OCI-LY7 (cell line): Measurements from ENCODE around the gene HRH3. TPM values are rescaled to one million over a fixed set of nuclear protein-coding genes. Genes with fewer than 3 reads are reported as not detected.

Source experiments
- BruUV-seq: library from RNA; stranded (reverse); fragments of 400-500 nt; replicated peaks from 2 replicates; lab custom pipeline; 2021; lab: Mats Ljungman, UMichigan
- CTCF ChIA-PET: fragments of 300-600 bp; sonication (Branson Sonifier 250); formaldehyde crosslinking; loops from one replicate; lab custom pipeline; 2022; ENCODE audit warnings: antibody characterized with exemption; ENCODE audit not compliant: unreplicated experiment; lab: Charles Lee
- POLR2A ChIA-PET: fragments of 300-600 bp; sonication (Branson Sonifier 250); formaldehyde crosslinking; loops from one replicate; lab custom pipeline; 2022; ENCODE audit warnings: antibody characterized with exemption; lab: Charles Lee
- DNase-seq: peaks from one replicate; pipeline ENCODE4 v3.0.0-alpha.2; 2015; ENCODE audit warnings: low spot score
- H2AFZ ChIP-seq: fragments of 200-600 bp; sonication (generic), shearing (Covaris generic); 2 replicates; pipeline ENCODE4 v1.6.1; 2014; ENCODE audit warnings: mild to moderate bottlenecking, antibody characterized with exemption, low read length, moderate library complexity
- H3K27ac ChIP-seq: fragments of 200-600 bp; sonication (generic); 2 replicates; pipeline ENCODE4 v1.5.1; 2014; ENCODE audit warnings: mixed run types, low read depth, mild to moderate bottlenecking, moderate library complexity, low read length, inconsistent platforms; ENCODE audit not compliant: poor library complexity, severe bottlenecking
- H3K36me3 ChIP-seq: fragments of 200-600 bp; sonication (generic); 2 replicates; pipeline ENCODE4 v1.6.1; 2014; ENCODE audit warnings: mild to moderate bottlenecking, antibody characterized with exemption, low read length, moderate library complexity, mixed read lengths; ENCODE audit not compliant: insufficient read depth
- H3K4me1 ChIP-seq: fragments of 200-600 bp; sonication (generic); 2 replicates; pipeline ENCODE4 v1.5.1; 2014; ENCODE audit warnings: mild to moderate bottlenecking, low read length; ENCODE audit not compliant: insufficient read depth, poor library complexity, severe bottlenecking
- H3K4me2 ChIP-seq: fragments of 200-600 bp; sonication (generic); 2 replicates; pipeline ENCODE4 v1.6.1; 2014; ENCODE audit warnings: mild to moderate bottlenecking, low read length
- H3K4me3 ChIP-seq: fragments of 200-600 bp; sonication (generic); 2 replicates; pipeline ENCODE4 v1.5.1; 2014; ENCODE audit warnings: mild to moderate bottlenecking, low read depth, low read length; ENCODE audit not compliant: poor library complexity, severe bottlenecking
- H3K79me2 ChIP-seq: fragments of 200-600 bp; sonication (generic); 2 replicates; pipeline ENCODE4 v1.6.1; 2016; ENCODE audit warnings: low read depth, mild to moderate bottlenecking, low read length, moderate library complexity, mixed read lengths; ENCODE audit not compliant: insufficient read depth
- H3K9me2 ChIP-seq: fragments of 200-600 bp; sonication (generic); 2 replicates; pipeline ENCODE4 v1.6.1; 2016; ENCODE audit warnings: mild to moderate bottlenecking, low read length, mixed read lengths; ENCODE audit not compliant: insufficient read depth
- H3K9me3 ChIP-seq: fragments of 200-600 bp; sonication (generic); 2 replicates; pipeline ENCODE4 v1.6.1; 2014; ENCODE audit warnings: mild to moderate bottlenecking, mixed run types, low read length, mixed read lengths
- H4K20me1 ChIP-seq: fragments of 200-600 bp; sonication (generic); 2 replicates; pipeline ENCODE4 v1.6.1; 2014; ENCODE audit warnings: mild to moderate bottlenecking, antibody characterized with exemption, low read length, moderate library complexity, mixed read lengths; ENCODE audit not compliant: insufficient read depth
- EZH2phosphoT487 ChIP-seq: fragments of 200-600 bp; sonication (generic); IDR thresholded peaks from 2 replicates; pipeline ENCODE4 v1.6.1; 2018; ENCODE audit warnings: low read depth, borderline replicate concordance, mild to moderate bottlenecking, mixed run types, antibody characterized with exemption, low read length, moderate library complexity, mixed read lengths
- intact Hi-C: fragments of 100-400 bp; cut with micrococcal nuclease; formaldehyde crosslinking; loops from one replicate; pipeline ENCODE4 v1.10.0; 2022; ENCODE audit not compliant: unreplicated experiment
- total RNA-seq, 2 experiments: library from RNA; depleted of rRNA in 1 of 2; stranded (reverse); fragments of >200 nt in 1 of 2; shearing (Covaris generic) in 1 of 2; gene quantifications; 2 replicates each; pipeline ENCODE4 v1.2.3, GENCODE V29; 2014 to 2022
- TF ChIP-seq, protein P1 (sequence below): fragments of 200-600 bp; sonication (generic); conservative IDR thresholded peaks from 2 replicates; pipeline ENCODE4 v1.5.1; 2014; ENCODE audit warnings: mild to moderate bottlenecking, antibody characterized with exemption, low read length, moderate library complexity, mixed read lengths

The HRH3 gene
- total RNA-seq, 2 experiments from 2014 or later, result not detected

DNA sequence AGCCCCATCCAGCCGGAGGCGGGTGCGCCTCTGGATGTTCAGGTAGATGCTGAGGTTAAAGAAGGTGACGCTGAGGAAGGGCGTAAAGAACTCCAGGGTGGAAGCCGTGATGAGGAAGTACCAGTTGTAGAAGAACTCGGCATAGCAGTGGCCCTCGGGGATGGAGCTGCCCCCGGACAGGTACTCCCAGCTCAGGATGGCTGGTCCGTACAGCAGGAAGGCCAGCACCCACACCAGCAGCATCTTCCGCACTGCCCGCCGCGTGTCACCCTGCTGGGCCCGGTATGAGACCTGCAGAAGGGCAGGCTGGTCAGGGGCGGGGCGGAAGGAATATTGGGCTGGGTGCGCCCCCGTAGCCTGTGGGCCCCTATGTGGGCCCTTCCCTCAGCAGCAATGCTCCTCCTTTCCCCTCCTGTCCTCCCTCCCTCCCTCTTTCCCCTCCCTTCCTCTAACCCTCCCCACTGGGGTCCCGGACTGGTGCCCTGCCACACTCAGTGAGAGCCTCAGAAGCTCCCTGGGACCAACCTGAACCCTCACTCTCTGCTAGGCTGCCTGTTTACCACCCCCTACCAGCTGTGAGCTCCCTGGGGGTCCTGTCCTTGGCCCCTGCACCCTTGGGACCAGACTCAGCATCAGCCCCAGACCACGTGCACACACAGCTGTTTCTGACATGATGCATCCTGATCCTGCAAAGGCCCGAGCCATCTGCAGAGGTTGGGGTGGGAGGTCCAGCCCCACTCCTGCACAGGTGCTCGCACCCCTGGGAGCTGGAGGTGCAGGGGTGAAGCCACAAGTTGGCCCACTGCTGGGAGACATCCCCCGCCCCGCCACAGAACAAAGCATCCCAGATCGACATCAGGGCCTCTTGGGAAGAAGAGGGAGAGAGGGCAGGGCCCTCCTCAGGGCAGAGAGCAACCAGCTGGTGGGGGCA, 3.2 kb downstream of the HRH3 start:
- H3K36me3 ChIP-seq, result no peaks in the 10 kb centered on the region
- H3K4me1 ChIP-seq, result peaks cover 24% of the 10 kb centered on the region
- H3K27ac ChIP-seq, result no peak overlapping the region
- no peaks in the 10 kb centered on the region for H3K79me2 ChIP-seq
- BruUV-seq, result no TSS peak
- peak overlapping the region; percentile 19; the same call in 1 of the 2 replicates for H3K4me2 ChIP-seq
- H4K20me1 ChIP-seq, result no peaks in the 10 kb centered on the region
- intact Hi-C loops, result no loop called here
- no peak overlapping the region for H3K4me3 ChIP-seq
- no peaks in the 10 kb centered on the region for H3K9me3 ChIP-seq
- peak; percentile 67 for DNase-seq
- no peak for TF ChIP-seq EZH2phosphoT487
- TF ChIP-seq, protein P1, sequence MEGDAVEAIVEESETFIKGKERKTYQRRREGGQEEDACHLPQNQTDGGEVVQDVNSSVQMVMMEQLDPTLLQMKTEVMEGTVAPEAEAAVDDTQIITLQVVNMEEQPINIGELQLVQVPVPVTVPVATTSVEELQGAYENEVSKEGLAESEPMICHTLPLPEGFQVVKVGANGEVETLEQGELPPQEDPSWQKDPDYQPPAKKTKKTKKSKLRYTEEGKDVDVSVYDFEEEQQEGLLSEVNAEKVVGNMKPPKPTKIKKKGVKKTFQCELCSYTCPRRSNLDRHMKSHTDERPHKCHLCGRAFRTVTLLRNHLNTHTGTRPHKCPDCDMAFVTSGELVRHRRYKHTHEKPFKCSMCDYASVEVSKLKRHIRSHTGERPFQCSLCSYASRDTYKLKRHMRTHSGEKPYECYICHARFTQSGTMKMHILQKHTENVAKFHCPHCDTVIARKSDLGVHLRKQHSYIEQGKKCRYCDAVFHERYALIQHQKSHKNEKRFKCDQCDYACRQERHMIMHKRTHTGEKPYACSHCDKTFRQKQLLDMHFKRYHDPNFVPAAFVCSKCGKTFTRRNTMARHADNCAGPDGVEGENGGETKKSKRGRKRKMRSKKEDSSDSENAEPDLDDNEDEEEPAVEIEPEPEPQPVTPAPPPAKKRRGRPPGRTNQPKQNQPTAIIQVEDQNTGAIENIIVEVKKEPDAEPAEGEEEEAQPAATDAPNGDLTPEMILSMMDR, result no peak
- ChIA-PET CTCF (no interaction called here), POLR2A (no interaction called here)
- H3K9me2 ChIP-seq, result no peaks in the 10 kb centered on the region
- H2AFZ ChIP-seq, result no peak overlapping the region

DNA sequence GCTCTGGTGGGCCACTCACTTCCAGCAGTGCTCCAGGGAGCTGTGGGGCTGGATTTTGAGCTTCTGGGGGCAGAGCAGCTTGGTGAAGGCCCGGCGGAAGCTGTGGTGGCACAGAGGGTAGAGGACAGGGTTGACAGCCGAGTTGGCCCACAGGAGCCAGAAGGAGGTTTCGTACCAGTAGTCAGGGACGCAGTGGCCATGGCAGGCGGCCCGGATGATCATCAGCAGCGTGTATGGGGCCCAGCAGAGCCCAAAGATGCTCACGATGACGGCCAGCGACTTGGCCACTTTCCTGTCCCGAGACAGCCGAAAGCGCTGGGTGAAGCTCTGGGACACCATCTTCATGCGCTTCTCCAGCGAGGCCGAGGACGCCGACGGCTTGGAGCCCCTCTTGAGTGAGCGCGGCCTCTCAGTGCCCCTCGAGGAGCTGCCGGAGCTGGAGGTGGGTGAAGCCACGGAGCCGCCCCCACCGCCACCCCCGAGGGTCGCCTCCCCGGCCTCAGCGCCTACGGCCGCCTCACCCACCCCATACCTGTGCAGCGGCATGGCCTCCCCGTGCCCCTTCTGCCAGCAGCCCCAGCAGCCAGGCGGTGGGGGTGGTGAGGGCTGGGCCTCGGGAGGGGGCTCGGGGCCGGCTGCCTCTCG, 4.0 kb downstream of the HRH3 start:
- no TSS peak for BruUV-seq
- intact Hi-C loops, result no loop called here
- Histone ChIP-seq H3K9me2 (no peaks in the 10 kb centered on the region), H3K27ac (no peak overlapping the region), H3K4me2 (no peak overlapping the region), H4K20me1 (no peaks in the 10 kb centered on the region), H3K9me3 (no peaks in the 10 kb centered on the region), H3K4me3 (no peak overlapping the region), H3K79me2 (no peaks in the 10 kb centered on the region), H3K4me1 (peaks cover 24% of the 10 kb centered on the region), H2AFZ (no peak overlapping the region), H3K36me3 (no peaks in the 10 kb centered on the region)
- ChIA-PET POLR2A (no interaction called here), CTCF (no interaction called here)
- no peak for TF ChIP-seq EZH2phosphoT487
- TF ChIP-seq, protein P1, result no peak
- no peak for DNase-seq
